ES-I3 (cell line): Measurements from ENCODE around the gene FAM72A.
"Not testable (repeated sequence)": the region's sequence is repeated elsewhere in the genome, so short reads cannot be mapped to it uniquely, and the experiment has no call there.

Source experiments
- H3K36me3 ChIP-seq: 2 replicates; pipeline ENCODE4 v1.6.1; 2013; ENCODE audit warnings: mild to moderate bottlenecking, low read length, control low read depth, moderate library complexity; ENCODE audit not compliant: insufficient read depth
- H3K4me1 ChIP-seq: 2 replicates; pipeline ENCODE4 v1.6.1; 2013; ENCODE audit warnings: mild to moderate bottlenecking, control low read depth, low read length; ENCODE audit not compliant: insufficient read depth
- H3K9ac ChIP-seq: 2 replicates; pipeline ENCODE4 v1.6.1; 2013; ENCODE audit warnings: low read depth, mild to moderate bottlenecking, low read length, moderate library complexity
- H3K9me3 ChIP-seq: 2 replicates; pipeline ENCODE4 v1.6.1; 2013; ENCODE audit warnings: mild to moderate bottlenecking, low read length, moderate library complexity; ENCODE audit not compliant: control insufficient read depth, insufficient read depth

Gene FAM72A

GRCh38 chr1:206185778-206186177 is 16.9 kb downstream of the FAM72A start:
- H3K9ac ChIP-seq, H3K9me3 ChIP-seq, H3K4me1 ChIP-seq, H3K36me3 ChIP-seq: not testable (repeated sequence)

GRCh38 chr1:206183788-206184187 is 18.9 kb downstream of the FAM72A start:
- H3K4me1 ChIP-seq, H3K9me3 ChIP-seq, H3K36me3 ChIP-seq, H3K9ac ChIP-seq: not testable (repeated sequence)

- H3K9ac ChIP-seq, H3K36me3 ChIP-seq, H3K9me3 ChIP-seq, H3K4me1 ChIP-seq: not testable (repeated sequence)
Measured at GRCh38 chr1:206182368-206183317, 20.0 kb downstream of the FAM72A start.

- not testable (repeated sequence) for H3K4me1 ChIP-seq, H3K9me3 ChIP-seq, H3K36me3 ChIP-seq, H3K9ac ChIP-seq
Measured at GRCh38 chr1:206179666-206180065, 23.0 kb downstream of the FAM72A start.

GRCh38 chr1:206178061-206178989 is 24.3 kb downstream of the FAM72A start:
- H3K36me3 ChIP-seq, H3K9ac ChIP-seq, H3K4me1 ChIP-seq, H3K9me3 ChIP-seq: not testable (repeated sequence)

GRCh38 chr1:206176114-206176502 is 26.5 kb downstream of the FAM72A start:
- H3K4me1 ChIP-seq, H3K9ac ChIP-seq, H3K9me3 ChIP-seq, H3K36me3 ChIP-seq: not testable (repeated sequence)

GRCh38 chr1:206175459-206176113 is 27.1 kb downstream of the FAM72A start:
- not testable (repeated sequence) for H3K4me1 ChIP-seq, H3K9ac ChIP-seq, H3K9me3 ChIP-seq, H3K36me3 ChIP-seq

GRCh38 chr1:206174182-206174868 is 28.3 kb downstream of the FAM72A start:
- not testable (repeated sequence) for H3K9ac ChIP-seq, H3K36me3 ChIP-seq, H3K4me1 ChIP-seq, H3K9me3 ChIP-seq

GRCh38 chr1:206173110-206173719 is 29.4 kb downstream of the FAM72A start:
- not testable (repeated sequence) for H3K36me3 ChIP-seq, H3K4me1 ChIP-seq, H3K9me3 ChIP-seq, H3K9ac ChIP-seq

GRCh38 chr1:206169794-206170193 is 32.8 kb downstream of the FAM72A start:
- not testable (repeated sequence) for H3K36me3 ChIP-seq, H3K9me3 ChIP-seq, H3K4me1 ChIP-seq, H3K9ac ChIP-seq

GRCh38 chr1:206167350-206168029 is 35.1 kb downstream of the FAM72A start:
- not testable (repeated sequence) for H3K9me3 ChIP-seq, H3K9ac ChIP-seq, H3K4me1 ChIP-seq, H3K36me3 ChIP-seq

GRCh38 chr1:206145771-206146290 is 56.8 kb downstream of the FAM72A start:
- Histone ChIP-seq H3K9me3 (no peaks in the 10 kb centered on the region), H3K9ac (no peak overlapping the region), H3K4me1 (no peaks in the 10 kb centered on the region), H3K36me3 (no peaks in the 10 kb centered on the region)

- Histone ChIP-seq H3K9ac (no peak overlapping the region), H3K4me1 (no peaks in the 10 kb centered on the region), H3K36me3 (no peaks in the 10 kb centered on the region), H3K9me3 (no peaks in the 10 kb centered on the region; the same call in 1 of the 2 replicates)
Measured at GRCh38 chr1:206144605-206145004, 58.0 kb downstream of the FAM72A start.
